K562 (cell line): ENCODE results near the gene FBXO44. TPM values are rescaled to one million over a fixed set of nuclear protein-coding genes. Genes with fewer than 3 reads are reported as not detected.

Experiments used
- ARNT ChIP-seq, 2 experiments: fragments of 450-650 bp; IDR thresholded peaks; 2 replicates each; pipeline ENCODE4 v1.6.1; 2016; ENCODE audit warnings: mild to moderate bottlenecking in 1 of 2
- BDP1 ChIP-seq: IDR thresholded peaks from 3 replicates; pipeline ENCODE4 v1.6.1; 2011; ENCODE audit not compliant: insufficient read length, insufficient read depth
- CTCFL ChIP-seq: IDR thresholded peaks from 2 replicates; pipeline ENCODE4 v1.6.1; 2011; ENCODE audit warnings: borderline replicate concordance, low read depth, mild to moderate bottlenecking, moderate library complexity, low read length; ENCODE audit not compliant: insufficient read depth, poor library complexity, severe bottlenecking
- EP400 ChIP-seq: fragments of 450-650 bp; IDR thresholded peaks from 2 replicates; pipeline ENCODE4 v1.6.1; 2017; ENCODE audit warnings: antibody characterized with exemption, mild to moderate bottlenecking, moderate library complexity
- ETV1 ChIP-seq: fragments of 450-650 bp; conservative IDR thresholded peaks from 2 replicates; pipeline ENCODE4 v1.6.1; 2016; ENCODE audit warnings: missing genetic modification characterization, control low read depth, low read depth, missing compliant biosample characterization
- LEF1 ChIP-seq: fragments of 450-650 bp; IDR thresholded peaks from 2 replicates; pipeline ENCODE4 v1.6.1; 2016; ENCODE audit warnings: mild to moderate bottlenecking
- NFE2 ChIP-seq: IDR thresholded peaks from 2 replicates; pipeline ENCODE4 v1.6.1; 2014; ENCODE audit warnings: antibody characterized with exemption, low read depth
- RFX1 ChIP-seq: fragments of 450-650 bp; IDR thresholded peaks from 2 replicates; pipeline ENCODE4 v1.6.1; 2016; ENCODE audit warnings: mild to moderate bottlenecking, moderate library complexity
- RNF219 ChIP-seq: fragments of 250-450 bp; sonication (Bioruptor Pico); IDR thresholded peaks from 2 replicates; pipeline ENCODE4 v1.5.0; 2022; ENCODE audit warnings: mild to moderate bottlenecking
- TRIM25 ChIP-seq: fragments of 450-650 bp; IDR thresholded peaks from 2 replicates; pipeline ENCODE4 v1.7.0; 2016; ENCODE audit warnings: borderline replicate concordance
- U2AF1 ChIP-seq: fragments of 200-400 bp; formaldehyde crosslinking; optimal IDR thresholded peaks from 2 replicates; pipeline ENCODE3; 2017; ENCODE audit warnings: mild to moderate bottlenecking, low read depth, low read length, moderate library complexity
- YY1 ChIP-seq, 3 experiments: IDR thresholded peaks; 2 replicates each; pipeline ENCODE4 v1.6.1; 2011; ENCODE audit warnings: low read length in 2 of 3, mild to moderate bottlenecking in 2 of 3, moderate library complexity in 2 of 3, borderline replicate concordance in 1 of 3, control low read depth in 1 of 3, low read depth in 1 of 3; ENCODE audit not compliant: insufficient read depth in 3 of 3, insufficient replicate concordance in 2 of 3, control insufficient read depth in 1 of 3, insufficient read length in 1 of 3; ENCODE audit errors: extremely low read depth in 1 of 3
- ZBTB1 ChIP-seq: sonication (generic); formaldehyde crosslinking; IDR thresholded peaks from 2 replicates; pipeline ENCODE4 v1.8.1; 2023; ENCODE audit warnings: missing genetic modification reagents, low read depth, mild to moderate bottlenecking, borderline replicate concordance
- ZBTB17 ChIP-seq: fragments of 450-650 bp; formaldehyde crosslinking; IDR thresholded peaks from 2 replicates; pipeline ENCODE4 v1.4.0; 2020; ENCODE audit warnings: mild to moderate bottlenecking
- ZNF197 ChIP-seq: fragments of 200-800 bp; sonication (Bioruptor generic); IDR thresholded peaks from 2 replicates; pipeline ENCODE4 v1.6.1; 2016; ENCODE audit warnings: low read depth, missing genetic modification characterization, missing compliant biosample characterization
- polyA plus RNA-seq, 8 experiments: library from polyadenylated mRNA; depleted of rRNA in 4 of 8; stranded (reverse) in 5 of 8; unstranded in 3 of 8; fragments of >200 nt; fragmentation: Nextera tagmentation in 2 of 8; fragmentation: Illumina TruSeq in 1 of 8; extraction: Ambion mirVana in 2 of 8; extraction: Trizol in 1 of 8; gene quantifications; 2 replicates each; pipeline versions ENCODE4 v1.2.1 to v1.2.3, GENCODE V29; 2011 to 2014; ENCODE audit warnings: inconsistent platforms in 1 of 8, missing spikeins in 1 of 8
- total RNA-seq, 7 experiments: library from RNA; depleted of rRNA in 6 of 7; stranded (reverse); fragments of >200 nt in 6 of 7; fragmentation: Illumina TruSeq in 2 of 7; extraction: Trizol in 2 of 7; gene quantifications; 2 replicates each; pipeline versions ENCODE4 v1.2.1 to v1.2.3, GENCODE V29; 2011 to 2021; ENCODE audit warnings: low replicate concordance in 1 of 7
- TF ChIP-seq, protein P1 (sequence below), 2 experiments: fragments of 450-650 bp; IDR thresholded peaks; 2 replicates each; pipeline ENCODE4 v1.6.1; 2016

Gene FBXO44
- total and polyA plus RNA-seq, 9 of the 15 experiments (the other 6 are each of a cell fraction or from before 2014, with no cell fraction given), result 0.69 to 20.9 (median 6.7) TPM

GRCh38 chr1:11681071-11681771 lies 26.5 kb downstream of the FBXO44 start, which contains the start of gene MAD2L2 (continued):
- TF ChIP-seq ZNF197 (CRISPR knock-in tag) (no peak), EP400 (peak; percentile 85), ZBTB17 (CRISPR knock-in tag) (peak; percentile 19; the same call in 1 of the 2 replicates), U2AF1 (peak; percentile 68), NFE2 (no peak), ZBTB1 (CRISPR knock-in tag) (peak; percentile 87; the same call in 1 of the 2 replicates), RFX1 (no peak), BDP1 (no peak), RNF219 (CRISPR knock-in tag) (no peak), ARNT (IDR thresholded peaks at IDR 0.05) (no peak), CTCFL (no peak), YY1 (IDR thresholded peaks at IDR 0.05; ENCODE audit: borderline replicate concordance in 1 of 3, control insufficient read depth in 1 of 3, extremely low read depth in 1 of 3, insufficient read depth in 3 of 3, insufficient read length in 1 of 3, insufficient replicate concordance in 2 of 3, low read depth in 1 of 3, low read length in 2 of 3) (peak in 2 of 3 experiments; percentile 45 to 72), TRIM25 (no peak), ETV1 (tag) (peak; percentile 72), LEF1 (peak; percentile 87)
- TF ChIP-seq, protein P1, sequence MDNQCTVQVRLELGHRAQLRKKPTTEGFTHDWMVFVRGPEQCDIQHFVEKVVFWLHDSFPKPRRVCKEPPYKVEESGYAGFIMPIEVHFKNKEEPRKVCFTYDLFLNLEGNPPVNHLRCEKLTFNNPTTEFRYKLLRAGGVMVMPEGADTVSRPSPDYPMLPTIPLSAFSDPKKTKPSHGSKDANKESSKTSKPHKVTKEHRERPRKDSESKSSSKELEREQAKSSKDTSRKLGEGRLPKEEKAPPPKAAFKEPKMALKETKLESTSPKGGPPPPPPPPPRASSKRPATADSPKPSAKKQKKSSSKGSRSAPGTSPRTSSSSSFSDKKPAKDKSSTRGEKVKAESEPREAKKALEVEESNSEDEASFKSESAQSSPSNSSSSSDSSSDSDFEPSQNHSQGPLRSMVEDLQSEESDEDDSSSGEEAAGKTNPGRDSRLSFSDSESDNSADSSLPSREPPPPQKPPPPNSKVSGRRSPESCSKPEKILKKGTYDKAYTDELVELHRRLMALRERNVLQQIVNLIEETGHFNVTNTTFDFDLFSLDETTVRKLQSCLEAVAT (IDR thresholded peaks at IDR 0.05), result peak in 1 of 2 experiments; percentile 13; a peak in 1 of 4 replicates
